HCT116 (cell line): ENCODE measurements around the gene PDE9A.

Experiments
- EGR1 ChIP-seq: IDR thresholded peaks from 2 replicates; pipeline ENCODE4 v1.6.1; 2012; ENCODE audit warnings: low read depth
- EZH2phosphoT487 ChIP-seq: fragments of 200-600 bp; IDR thresholded peaks from 2 replicates; pipeline ENCODE4 v1.6.1; 2018; ENCODE audit warnings: antibody characterized with exemption, borderline replicate concordance
- POLR2A ChIP-seq: IDR thresholded peaks from 2 replicates; pipeline ENCODE4 v1.7.0; 2011; ENCODE audit warnings: borderline replicate concordance; ENCODE audit not compliant: insufficient read depth, insufficient read length; ENCODE audit errors: extremely low read depth
- POLR2AphosphoS5 ChIP-seq: IDR thresholded peaks from 2 replicates; pipeline ENCODE4 v1.6.1; 2011; ENCODE audit warnings: mild to moderate bottlenecking, low read depth, low read length, moderate library complexity
- SIN3A ChIP-seq: IDR thresholded peaks from 2 replicates; pipeline ENCODE4 v1.6.1; 2012; ENCODE audit warnings: low read depth
- TF ChIP-seq, protein P1 (sequence below), 3 experiments: fragments of 200-600 bp in 1 of 3; sonication (generic) in 1 of 3; IDR thresholded peaks in 2 of 3; conservative IDR thresholded peaks in 1 of 3; 2 replicates each; pipeline ENCODE4 v1.5.1; 2012 to 2017; ENCODE audit warnings: low read depth in 2 of 3, low read length in 2 of 3, antibody characterized with exemption in 1 of 3, borderline replicate concordance in 1 of 3, control low read depth in 1 of 3, mild to moderate bottlenecking in 1 of 3, mixed read lengths in 1 of 3, mixed run types in 1 of 3, moderate library complexity in 1 of 3; ENCODE audit not compliant: insufficient read depth in 1 of 3

DNA sequence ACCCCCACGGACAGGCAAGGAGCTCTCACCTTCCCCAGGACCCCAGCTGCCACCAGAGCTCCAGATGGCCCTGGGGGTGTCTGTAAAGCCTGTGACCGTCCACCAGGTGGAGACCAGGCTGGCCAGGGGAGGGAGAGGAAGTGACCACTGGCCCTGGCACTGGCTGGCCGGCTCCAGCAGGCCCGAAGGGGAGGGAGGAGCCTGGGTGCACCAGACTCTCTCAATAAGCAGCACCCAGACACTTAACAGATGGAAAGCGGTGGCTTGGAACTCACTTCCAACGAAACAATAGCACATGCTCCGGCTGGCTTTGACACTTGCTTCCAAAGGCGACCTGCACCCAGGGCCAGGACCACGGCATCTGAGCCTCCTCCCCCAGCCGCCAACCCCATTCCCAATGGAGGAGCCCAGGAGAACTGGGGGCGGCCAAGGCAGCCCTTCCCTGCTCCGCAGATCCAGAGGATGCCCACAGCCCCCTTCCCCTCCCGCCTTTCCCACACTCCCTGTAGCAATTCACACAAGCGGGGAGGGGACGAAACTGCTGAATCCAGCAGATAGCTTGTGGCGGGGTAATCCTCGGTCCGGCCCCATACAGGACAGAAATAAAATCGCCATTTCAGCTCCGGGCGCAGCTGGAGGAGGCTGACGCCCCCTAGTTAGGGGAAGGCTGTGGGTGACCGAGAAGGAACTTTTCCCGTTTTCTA lies 742 bp upstream of the PDE9A start:
- TF ChIP-seq, protein P1, sequence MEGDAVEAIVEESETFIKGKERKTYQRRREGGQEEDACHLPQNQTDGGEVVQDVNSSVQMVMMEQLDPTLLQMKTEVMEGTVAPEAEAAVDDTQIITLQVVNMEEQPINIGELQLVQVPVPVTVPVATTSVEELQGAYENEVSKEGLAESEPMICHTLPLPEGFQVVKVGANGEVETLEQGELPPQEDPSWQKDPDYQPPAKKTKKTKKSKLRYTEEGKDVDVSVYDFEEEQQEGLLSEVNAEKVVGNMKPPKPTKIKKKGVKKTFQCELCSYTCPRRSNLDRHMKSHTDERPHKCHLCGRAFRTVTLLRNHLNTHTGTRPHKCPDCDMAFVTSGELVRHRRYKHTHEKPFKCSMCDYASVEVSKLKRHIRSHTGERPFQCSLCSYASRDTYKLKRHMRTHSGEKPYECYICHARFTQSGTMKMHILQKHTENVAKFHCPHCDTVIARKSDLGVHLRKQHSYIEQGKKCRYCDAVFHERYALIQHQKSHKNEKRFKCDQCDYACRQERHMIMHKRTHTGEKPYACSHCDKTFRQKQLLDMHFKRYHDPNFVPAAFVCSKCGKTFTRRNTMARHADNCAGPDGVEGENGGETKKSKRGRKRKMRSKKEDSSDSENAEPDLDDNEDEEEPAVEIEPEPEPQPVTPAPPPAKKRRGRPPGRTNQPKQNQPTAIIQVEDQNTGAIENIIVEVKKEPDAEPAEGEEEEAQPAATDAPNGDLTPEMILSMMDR (IDR thresholded peaks at IDR 0.05 in 2 of 3, conservative IDR thresholded peaks at IDR 0.05 in 1 of 3; ENCODE audit: borderline replicate concordance in 1 of 3, insufficient read depth in 1 of 3, low read depth in 2 of 3, low read length in 2 of 3): peak in 2 of 3 experiments; percentile 30 to 45; a peak in 3 of 6 replicates
- no peak for TF ChIP-seq EGR1
- TF ChIP-seq POLR2AphosphoS5: no peak
- TF ChIP-seq SIN3A: no peak
- no peak for TF ChIP-seq POLR2A
- no peak for TF ChIP-seq EZH2phosphoT487
